KOPT-K1 (cell line): ENCODE data around the gene ANO1.

Experiments
- H3K27ac ChIP-seq: fragments of 200-600 bp; sonication (generic); 2 replicates; pipeline ENCODE4 v1.5.1; 2016; ENCODE audit warnings: antibody characterized with exemption, mild to moderate bottlenecking, low read depth, low read length; ENCODE audit not compliant: poor library complexity, severe bottlenecking
- H3K36me3 ChIP-seq: fragments of 200-600 bp; sonication (generic); 2 replicates; pipeline ENCODE4 v1.5.1; 2017; ENCODE audit warnings: antibody characterized with exemption, mild to moderate bottlenecking, low read length, moderate library complexity; ENCODE audit not compliant: insufficient read depth
- H3K9me3 ChIP-seq: fragments of 200-600 bp; sonication (generic); 2 replicates; pipeline ENCODE4 v1.5.1; 2017; ENCODE audit warnings: antibody characterized with exemption, low read length, mild to moderate bottlenecking; ENCODE audit not compliant: insufficient read depth, poor library complexity, severe bottlenecking

Gene ANO1

GRCh38 chr11:70091638-70092037, 13.5 kb downstream of the ANO1 start:
- Histone ChIP-seq H3K27ac (no peak overlapping the region), H3K36me3 (no peaks in the 10 kb centered on the region)

DNA sequence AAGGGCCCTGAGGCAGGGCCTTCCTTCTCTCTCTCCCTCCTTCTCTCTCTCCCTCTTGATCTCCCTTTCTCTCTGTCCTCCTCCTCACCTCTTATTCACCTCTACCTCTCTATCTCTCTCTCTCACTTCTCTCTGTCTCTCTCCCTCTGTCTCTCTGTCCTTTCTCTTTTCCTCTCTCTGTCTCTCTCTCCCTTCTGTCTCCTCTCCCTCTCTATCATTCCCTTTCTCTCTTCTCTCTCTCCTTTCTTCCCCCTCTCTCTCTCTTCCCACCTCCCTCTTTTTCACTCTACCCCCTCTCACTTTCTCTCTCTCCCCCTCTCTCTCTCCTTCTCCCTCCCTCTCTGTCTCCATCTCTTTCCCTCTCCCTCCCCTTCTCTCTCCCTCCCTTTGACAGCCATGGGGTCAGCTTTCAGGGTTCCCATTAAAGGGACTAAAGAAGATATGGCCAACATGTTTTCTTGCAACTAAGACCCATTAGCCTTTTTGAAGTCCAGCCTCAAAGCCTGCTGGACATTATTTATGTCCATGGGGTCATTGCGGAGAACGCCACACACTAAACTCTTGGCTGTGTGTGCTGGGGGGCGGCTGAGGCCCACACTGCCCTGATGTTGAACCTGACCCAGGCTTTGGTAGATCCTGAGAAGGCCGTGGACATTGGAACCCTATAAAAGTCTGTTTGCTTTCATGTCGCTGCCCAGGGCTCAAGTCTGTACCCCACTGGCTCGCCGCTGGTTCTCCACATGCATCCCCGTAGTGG, 15.0 kb downstream of the ANO1 start:
- Histone ChIP-seq H3K36me3 (no peaks in the 10 kb centered on the region), H3K27ac (no peak overlapping the region), H3K9me3 (no peaks in the 10 kb centered on the region)

More at GRCh38 chr11:70091638-70092037, 13.5 kb downstream of the ANO1 start:
- no peaks in the 10 kb centered on the region for H3K9me3 ChIP-seq

- Histone ChIP-seq H3K9me3 (no peaks in the 10 kb centered on the region), H3K27ac (no peak overlapping the region), H3K36me3 (no peaks in the 10 kb centered on the region)
Measured at GRCh38 chr11:70095541-70096252, 17.6 kb downstream of the ANO1 start.

DNA sequence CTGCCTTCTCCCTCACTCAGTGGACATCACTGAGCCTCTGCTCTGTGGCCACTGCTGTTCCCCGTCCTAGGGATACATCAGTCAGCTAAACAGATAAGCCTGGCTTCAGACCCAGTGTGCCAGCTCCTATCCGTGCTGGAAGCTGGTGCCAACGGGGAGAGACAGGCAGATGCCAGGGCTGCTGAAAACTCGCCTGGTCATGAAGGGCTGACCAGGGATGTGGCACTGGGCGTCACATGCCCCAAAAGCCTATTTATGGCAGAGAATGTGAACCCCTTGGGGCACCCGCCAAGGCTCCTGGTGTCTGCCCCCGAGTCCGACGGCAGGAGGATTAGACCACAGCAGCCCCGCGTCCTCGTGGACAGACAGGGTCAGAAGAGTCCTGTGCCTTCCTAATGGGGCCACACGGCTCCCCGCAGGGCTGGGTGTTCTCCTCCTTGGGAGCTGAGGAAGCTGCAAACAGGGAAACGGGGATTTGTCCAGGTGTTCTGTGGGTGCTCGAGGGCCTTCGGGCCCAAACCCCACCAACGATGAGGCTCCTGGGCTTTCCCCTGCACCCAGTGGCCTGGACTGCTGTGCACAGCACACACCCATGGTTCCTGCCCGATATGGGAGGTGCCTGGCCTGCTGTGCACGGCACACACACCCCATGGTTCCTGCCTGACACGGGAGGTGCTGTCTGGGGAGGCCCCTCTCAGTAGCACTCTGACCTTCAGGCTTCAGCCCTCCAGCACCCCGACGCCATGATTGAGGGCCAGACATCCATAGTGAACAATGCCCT, 19.9 kb downstream of the ANO1 start:
- no peak overlapping the region for H3K27ac ChIP-seq
- no peaks in the 10 kb centered on the region for H3K36me3 ChIP-seq
- H3K9me3 ChIP-seq, result no peaks in the 10 kb centered on the region

- Histone ChIP-seq H3K27ac (no peak overlapping the region), H3K9me3 (no peaks in the 10 kb centered on the region), H3K36me3 (no peaks in the 10 kb centered on the region)
Measured at GRCh38 chr11:70098936-70099335, 20.8 kb downstream of the ANO1 start.

DNA sequence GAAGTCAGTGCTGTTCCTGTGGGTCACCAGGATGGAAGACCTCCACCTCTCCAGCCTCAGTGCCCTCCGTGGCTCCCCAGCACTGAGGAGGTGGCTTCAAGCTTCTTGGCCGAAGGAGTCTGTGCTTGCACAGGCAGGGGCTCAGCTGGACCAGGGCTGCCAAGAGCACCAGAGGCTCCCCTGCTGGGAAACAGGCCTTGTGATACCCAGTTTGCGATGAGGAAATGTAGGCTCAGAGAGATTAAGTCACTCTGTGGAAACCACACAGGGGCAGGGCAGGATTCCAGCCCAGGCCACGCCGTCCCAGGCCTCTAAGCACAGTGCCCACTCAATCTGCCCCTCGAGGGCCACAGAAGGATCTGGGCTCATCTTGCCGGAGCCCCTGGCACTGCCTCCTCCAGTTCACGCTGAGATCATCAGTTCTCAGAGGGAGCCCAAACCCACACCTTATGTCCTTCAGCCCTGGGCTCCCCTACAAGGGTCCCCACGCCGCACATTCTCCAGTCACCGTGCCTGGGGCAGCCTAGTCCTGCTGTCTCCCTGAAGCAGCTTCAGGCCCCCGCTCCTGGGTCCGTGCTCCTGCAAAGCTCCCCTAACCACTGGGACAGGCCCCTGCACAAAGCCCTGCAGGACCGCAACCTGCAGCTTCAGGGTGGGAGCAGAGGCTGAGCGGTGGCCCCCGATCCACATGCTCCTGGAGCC, 21.6 kb downstream of the ANO1 start:
- no peak overlapping the region for H3K27ac ChIP-seq
- H3K36me3 ChIP-seq, result no peaks in the 10 kb centered on the region
- no peaks in the 10 kb centered on the region for H3K9me3 ChIP-seq

GRCh38 chr11:70100280-70100603, 22.1 kb downstream of the ANO1 start:
- no peaks in the 10 kb centered on the region for H3K9me3 ChIP-seq
- no peaks in the 10 kb centered on the region for H3K36me3 ChIP-seq
- H3K27ac ChIP-seq, result no peak overlapping the region

DNA sequence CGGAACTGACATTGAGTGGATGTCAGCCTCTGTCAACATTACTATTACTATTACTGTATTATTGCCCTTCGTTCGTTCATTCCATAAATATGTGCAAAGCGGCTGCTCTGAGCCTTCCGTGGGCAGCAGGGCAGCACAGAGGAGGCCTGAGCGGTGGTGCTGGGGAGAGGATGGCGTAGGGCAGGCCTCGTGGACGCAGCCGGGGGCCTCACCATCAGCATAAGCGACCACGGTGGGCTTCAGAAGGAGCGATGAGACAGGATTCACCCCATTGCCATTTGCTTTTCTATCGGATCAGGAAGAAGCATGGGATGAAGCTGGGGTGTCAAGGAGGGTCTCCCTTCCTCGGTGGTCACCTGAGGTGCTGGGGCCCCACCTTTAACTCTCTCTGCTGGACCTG, 22.7 kb downstream of the ANO1 start:
- Histone ChIP-seq H3K27ac (no peak overlapping the region), H3K36me3 (no peaks in the 10 kb centered on the region), H3K9me3 (no peaks in the 10 kb centered on the region)

DNA sequence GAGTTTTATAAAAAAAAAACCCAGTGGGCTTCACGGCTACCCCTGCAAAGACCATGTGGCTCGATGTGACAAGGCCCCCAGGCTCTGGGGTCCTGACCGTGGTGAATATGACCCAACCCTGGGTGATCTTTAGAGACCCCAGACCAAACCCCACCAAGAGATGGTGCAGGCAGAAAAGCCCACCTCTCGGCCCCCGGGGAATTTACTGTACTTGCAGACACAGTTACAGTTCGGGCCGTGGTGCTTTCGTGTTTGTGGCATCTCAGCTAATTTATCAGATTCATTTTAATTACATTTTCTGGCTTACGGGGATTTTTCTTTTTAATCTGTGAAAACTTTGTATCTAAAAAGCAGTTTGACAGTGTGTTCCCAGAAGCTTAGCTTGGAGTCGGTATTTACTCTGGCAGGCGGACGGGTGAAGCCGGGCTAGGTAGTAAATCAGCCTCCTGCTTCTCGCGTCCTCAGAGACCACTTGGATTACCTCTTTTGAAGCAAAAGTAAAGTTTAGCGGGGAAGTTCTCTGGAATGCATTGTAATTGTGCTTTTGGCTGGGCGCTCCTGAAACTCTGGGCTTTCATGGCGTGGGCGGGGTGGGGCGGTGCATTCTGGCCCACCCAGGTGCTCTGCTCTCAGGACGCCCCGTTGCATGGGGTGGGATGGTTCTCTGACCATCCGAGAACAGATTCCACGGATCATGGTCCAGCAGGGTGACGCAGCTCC, 25.3 kb downstream of the ANO1 start:
- Histone ChIP-seq H3K27ac (no peak overlapping the region), H3K36me3 (no peaks in the 10 kb centered on the region)

DNA sequence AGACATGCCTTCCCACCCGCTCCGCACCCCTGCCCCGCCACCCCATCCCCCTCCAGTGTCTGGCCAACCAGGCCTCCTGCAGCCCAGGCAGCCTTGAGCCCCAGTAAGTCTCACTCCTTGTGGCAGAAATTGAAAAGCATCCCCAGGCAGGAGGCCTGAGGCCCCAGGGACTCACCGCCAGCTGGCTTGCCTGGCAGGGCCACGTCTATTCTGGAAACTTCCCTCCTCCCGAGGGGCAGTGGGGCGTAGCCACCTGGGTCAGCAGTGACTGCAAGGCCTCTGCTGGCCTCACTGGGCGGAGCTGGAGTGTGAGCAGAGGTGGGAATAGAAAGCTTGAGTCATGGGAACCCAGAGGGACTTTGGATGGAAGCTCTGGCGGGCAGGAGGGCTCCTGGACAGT, 26.3 kb downstream of the ANO1 start:
- no peak overlapping the region for H3K27ac ChIP-seq
- no peaks in the 10 kb centered on the region for H3K36me3 ChIP-seq
- no peaks in the 10 kb centered on the region for H3K9me3 ChIP-seq

More for the DNA sequence above, 25.3 kb downstream of the ANO1 start:
- H3K9me3 ChIP-seq, result no peaks in the 10 kb centered on the region

- no peaks in the 10 kb centered on the region for H3K9me3 ChIP-seq
- no peaks in the 10 kb centered on the region for H3K36me3 ChIP-seq
- no peak overlapping the region for H3K27ac ChIP-seq
Measured at GRCh38 chr11:70104961-70105360, 26.8 kb downstream of the ANO1 start.

DNA sequence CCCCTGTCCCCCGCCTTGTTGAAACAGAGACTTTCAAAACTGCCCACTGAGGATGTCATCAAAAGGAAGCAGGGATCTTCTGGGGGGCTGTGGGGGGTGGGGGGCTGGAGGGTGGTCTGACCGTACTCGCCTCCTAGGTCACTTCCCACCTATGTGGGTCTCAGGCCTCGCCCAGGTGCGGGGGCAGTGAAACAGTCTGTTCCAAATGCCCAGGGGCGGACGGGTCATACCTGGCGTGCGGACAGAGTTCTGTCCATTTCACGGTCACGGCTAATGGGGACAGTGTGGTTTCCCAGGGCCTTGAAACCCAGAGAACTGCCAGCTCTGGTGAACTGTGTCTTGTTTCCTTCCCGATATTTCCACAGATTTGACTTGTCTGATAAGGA, 27.2 kb downstream of the ANO1 start:
- Histone ChIP-seq H3K36me3 (no peaks in the 10 kb centered on the region), H3K27ac (no peak overlapping the region), H3K9me3 (no peaks in the 10 kb centered on the region)

GRCh38 chr11:70105755-70106571, 27.8 kb downstream of the ANO1 start:
- Histone ChIP-seq H3K36me3 (no peaks in the 10 kb centered on the region), H3K9me3 (no peaks in the 10 kb centered on the region), H3K27ac (no peak overlapping the region)

DNA sequence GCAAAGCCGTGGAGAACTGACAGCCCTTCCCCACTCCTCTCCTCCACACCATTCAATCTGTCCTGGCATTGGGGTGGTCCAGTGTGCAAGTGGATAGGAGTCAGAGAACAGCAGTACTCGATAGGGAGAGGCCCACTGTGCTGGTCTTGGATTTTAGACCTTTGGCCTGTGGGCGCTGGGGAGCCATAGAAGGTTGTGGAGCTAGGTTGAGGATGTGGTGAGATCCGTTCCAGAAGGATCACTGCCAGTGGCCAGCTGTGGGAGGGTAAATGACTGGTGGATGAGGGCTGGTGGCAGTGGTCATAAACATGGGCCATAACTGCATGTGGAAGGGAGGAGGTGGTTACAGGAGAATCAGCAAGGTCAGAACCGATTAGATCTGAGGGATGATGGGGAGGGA, 28.6 kb downstream of the ANO1 start:
- H3K27ac ChIP-seq, result no peak overlapping the region
- no peaks in the 10 kb centered on the region for H3K9me3 ChIP-seq
- no peaks in the 10 kb centered on the region for H3K36me3 ChIP-seq
